MCF 10A (cell line): Measurements from ENCODE around the gene SURF4. TPM values are rescaled to one million over a fixed set of nuclear protein-coding genes. Genes with fewer than 3 reads are reported as not detected.

Experiments used
- BruUV-seq: library from RNA; stranded (reverse); fragments of 400-500 nt; replicated peaks from 2 replicates; lab custom pipeline; 2021; lab: Mats Ljungman, UMichigan
- CTCF ChIA-PET: fragments of 300-600 bp; sonication (Branson Sonifier 250); formaldehyde crosslinking; extraction: SDS; loops from one replicate; lab custom pipeline; 2021; ENCODE audit warnings: antibody characterized with exemption, inconsistent platforms; lab: Yijun Ruan, JAX
- POLR2A ChIA-PET: fragments of 300-600, 350-650 bp; sonication (Branson Sonifier 250); formaldehyde crosslinking; extraction: SDS; loops from one replicate; lab custom pipeline; 2020; ENCODE audit warnings: antibody characterized with exemption, inconsistent platforms; lab: Yijun Ruan, JAX
- DNase-seq: peaks from one replicate; pipeline ENCODE4 v3.0.0-alpha.2; 2018; ENCODE audit not compliant: unreplicated experiment
- H3K27ac Mint-ChIP-seq: one replicate; pipeline ENCODE4 v1.8.0; 2022; ENCODE audit warnings: mild to moderate bottlenecking, low read depth, mixed read lengths; ENCODE audit not compliant: unreplicated experiment
- H3K27me3 Mint-ChIP-seq: one replicate; pipeline ENCODE4 v1.8.0; 2022; ENCODE audit warnings: mixed read lengths; ENCODE audit not compliant: insufficient read depth, unreplicated experiment
- H3K36me3 Mint-ChIP-seq: one replicate; pipeline ENCODE4 v1.8.0; 2022; ENCODE audit warnings: mild to moderate bottlenecking, moderate library complexity, mixed read lengths; ENCODE audit not compliant: insufficient read depth, unreplicated experiment
- H3K4me1 Mint-ChIP-seq: one replicate; pipeline ENCODE4 v1.8.0; 2022; ENCODE audit warnings: mixed read lengths; ENCODE audit not compliant: insufficient read depth, unreplicated experiment
- H3K4me3 Mint-ChIP-seq: one replicate; pipeline ENCODE4 v1.8.0; 2022; ENCODE audit warnings: mild to moderate bottlenecking, moderate library complexity, mixed read lengths; ENCODE audit not compliant: unreplicated experiment
- H3K9me3 Mint-ChIP-seq: one replicate; pipeline ENCODE4 v1.8.0; 2022; ENCODE audit warnings: mixed read lengths; ENCODE audit not compliant: unreplicated experiment
- CTCF ChIP-seq: fragments of 200-600 bp; IDR thresholded peaks from one replicate; pipeline ENCODE4 v1.8.0; 2022; ENCODE audit warnings: antibody characterized with exemption, mild to moderate bottlenecking; ENCODE audit not compliant: unreplicated experiment
- intact Hi-C: fragments of 100-400 bp; cut with micrococcal nuclease; formaldehyde crosslinking; loops from 2 replicates; pipeline ENCODE4 v1.14.1; 2022
- total RNA-seq: library from RNA; stranded (reverse); gene quantifications from 2 replicates; pipeline ENCODE4 v1.2.3, GENCODE V29; 2022

Gene SURF4
- total RNA-seq, 1 experiment from 2014 or later = 198 TPM

DNA sequence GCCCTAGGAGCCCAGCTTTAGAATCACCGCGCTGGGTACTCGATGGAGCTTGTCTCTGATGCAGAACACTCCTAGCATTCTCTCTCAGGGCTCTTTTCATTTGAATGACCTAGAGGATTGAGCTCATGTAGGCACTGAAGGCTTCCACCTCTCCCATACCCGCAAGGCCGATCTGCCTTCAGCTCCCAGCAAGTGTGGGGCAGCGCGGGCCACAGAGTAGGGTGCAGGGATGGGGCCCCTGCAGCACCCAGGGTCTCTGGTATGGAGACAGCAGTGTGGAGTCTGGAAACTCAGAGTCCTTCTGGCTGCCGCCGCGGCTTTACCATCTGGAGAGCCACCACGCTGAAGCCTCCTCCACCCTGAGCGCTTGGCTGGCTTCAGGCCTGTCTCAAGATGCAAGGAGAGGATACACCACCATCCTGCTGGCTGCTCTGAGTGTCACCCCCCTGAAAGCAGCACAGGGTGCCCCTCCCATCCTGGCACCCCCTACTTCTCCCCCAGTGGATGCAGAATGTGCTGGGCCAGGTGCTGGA lies 13.2 kb upstream of the SURF4 start:
- Mint-ChIP-seq H3K4me3 (no peak overlapping the region), H3K4me1 (no peaks in the 10 kb centered on the region), H3K36me3 (no peaks in the 10 kb centered on the region), H3K27me3 (no peaks in the 10 kb centered on the region), H3K27ac (no peak overlapping the region), H3K9me3 (no peaks in the 10 kb centered on the region)
- BruUV-seq = no TSS peak
- ChIA-PET POLR2A (no interaction called here), CTCF (interaction anchor here (0.9 to 1.3 kb wide), 3 partner anchors 15 to 203 kb away, joined by 3 read pairs; no protein-coding TSS in a partner anchor)
- DNase-seq = no peak
- TF ChIP-seq CTCF = no peak
- intact Hi-C loops = no loop called here

GRCh38 chr9:133387680-133388079 lies 11.8 kb upstream of the SURF4 start:
- H3K27me3 Mint-ChIP-seq = no peaks in the 10 kb centered on the region
- H3K27ac Mint-ChIP-seq = no peak overlapping the region
- intact Hi-C loops = no loop called here
- ChIA-PET POLR2A (interaction anchor here (0.8 kb wide), 1 partner anchor 8 kb away, joined by 4 read pairs; no protein-coding TSS in a partner anchor), CTCF (no interaction called here)
- H3K36me3 Mint-ChIP-seq = no peaks in the 10 kb centered on the region
- no peak overlapping the region for H3K4me3 Mint-ChIP-seq
- no peak for DNase-seq
- no TSS peak for BruUV-seq
- no peaks in the 10 kb centered on the region for H3K4me1 Mint-ChIP-seq
- TF ChIP-seq CTCF = no peak
- H3K9me3 Mint-ChIP-seq = no peaks in the 10 kb centered on the region

- H3K27ac Mint-ChIP-seq = no peak overlapping the region
- no peaks in the 10 kb centered on the region for H3K36me3 Mint-ChIP-seq
- no peaks in the 10 kb centered on the region for H3K9me3 Mint-ChIP-seq
- intact Hi-C loops = no loop called here
- no peaks in the 10 kb centered on the region for H3K4me1 Mint-ChIP-seq
- no peak for TF ChIP-seq CTCF
- ChIA-PET POLR2A (interaction anchor here (0.7 kb wide), 1 partner anchor 10 kb away, joined by 3 read pairs; the partner anchor contains the start of gene STKLD1), CTCF (interaction anchor here (0.6 to 2.1 kb wide), 2 partner anchors 200 to 1825 kb away, joined by 3 to 7 read pairs; no protein-coding TSS in a partner anchor)
- H3K27me3 Mint-ChIP-seq = no peaks in the 10 kb centered on the region
- no peak overlapping the region for H3K4me3 Mint-ChIP-seq
- BruUV-seq = no TSS peak
- no peak for DNase-seq
Observed at GRCh38 chr9:133386338-133386737, 10.5 kb upstream of the SURF4 start.

GRCh38 chr9:133385452-133385851 lies 9.6 kb upstream of the SURF4 start:
- intact Hi-C loops = no loop called here
- ChIA-PET POLR2A (no interaction called here), CTCF (interaction anchor here (2.1 kb wide), 1 partner anchor 199 kb away, joined by 7 read pairs; no protein-coding TSS in a partner anchor)
- TF ChIP-seq CTCF = no peak
- H3K9me3 Mint-ChIP-seq = no peaks in the 10 kb centered on the region
- H3K4me1 Mint-ChIP-seq = no peaks in the 10 kb centered on the region
- H3K27ac Mint-ChIP-seq = no peak overlapping the region
- DNase-seq = no peak
- H3K36me3 Mint-ChIP-seq = no peaks in the 10 kb centered on the region
- no TSS peak for BruUV-seq
- H3K4me3 Mint-ChIP-seq = no peak overlapping the region
- no peaks in the 10 kb centered on the region for H3K27me3 Mint-ChIP-seq
